SK-N-SH treated with all-trans-retinoic acid at 6 μM for 48 hours (cell line): ENCODE results near the gene RTP1.

Experiments used
- ATAC-seq: fragments of 200-7000 bp; cut with Tn5 transposase; 3 replicates; pipeline ENCODE4 v1.9.1; 2020; ENCODE audit warnings: mild to moderate bottlenecking, moderate library complexity
- ARNTL ChIP-seq: fragments of 450-650 bp; formaldehyde crosslinking; IDR thresholded peaks from 2 replicates; pipeline ENCODE4 v1.5.0; 2020; ENCODE audit warnings: low read depth, mild to moderate bottlenecking, moderate library complexity, borderline replicate concordance
- BACH2 ChIP-seq: fragments of 250-450 bp; sonication (Bioruptor Pico); IDR thresholded peaks from 2 replicates; pipeline ENCODE4 v1.9.0; 2021; ENCODE audit warnings: mild to moderate bottlenecking, borderline replicate concordance
- CSDC2 ChIP-seq: fragments of 250-450 bp; sonication (Bioruptor Pico); IDR thresholded peaks from 2 replicates; pipeline ENCODE4 v1.5.0; 2020; ENCODE audit warnings: mild to moderate bottlenecking, moderate library complexity
- CSRNP3 ChIP-seq: fragments of 250-450 bp; sonication (Bioruptor Pico); IDR thresholded peaks from 2 replicates; pipeline ENCODE4 v1.5.1; 2021; ENCODE audit warnings: mild to moderate bottlenecking, moderate library complexity
- ESRRG ChIP-seq: fragments of 250-450 bp; sonication (Bioruptor Pico); IDR thresholded peaks from 2 replicates; pipeline ENCODE4 v1.6.1; 2021; ENCODE audit warnings: mild to moderate bottlenecking
- GLIS3 ChIP-seq: fragments of 250-450 bp; sonication (Bioruptor Pico); IDR thresholded peaks from 2 replicates; pipeline ENCODE4 v1.5.0; 2020; ENCODE audit warnings: mild to moderate bottlenecking, moderate library complexity
- ISL1 ChIP-seq: fragments of 250-450 bp; sonication (Bioruptor Pico); IDR thresholded peaks from 2 replicates; pipeline ENCODE4 v2.1.2; 2022; ENCODE audit warnings: mild to moderate bottlenecking, moderate library complexity
- OSR1 ChIP-seq: fragments of 250-450 bp; sonication (Bioruptor Pico); IDR thresholded peaks from 2 replicates; pipeline ENCODE4 v1.8.0; 2022; ENCODE audit warnings: moderate library complexity, mild to moderate bottlenecking, inconsistent platforms
- PATZ1 ChIP-seq: fragments of 250-450 bp; sonication (Bioruptor Pico); IDR thresholded peaks from 2 replicates; pipeline ENCODE4 v1.8.0; 2020; ENCODE audit warnings: mild to moderate bottlenecking, moderate library complexity, borderline replicate concordance
- POU6F1 ChIP-seq: fragments of 250-450 bp; sonication (Bioruptor Pico); IDR thresholded peaks from 2 replicates; pipeline ENCODE4 v1.8.0; 2021; ENCODE audit warnings: low read depth, mild to moderate bottlenecking, moderate library complexity, borderline replicate concordance
- RARB ChIP-seq: fragments of 250-450 bp; sonication (Bioruptor Pico); IDR thresholded peaks from 2 replicates; pipeline ENCODE4 v1.8.0; 2021; ENCODE audit warnings: mild to moderate bottlenecking, moderate library complexity
- SNAI2 ChIP-seq: fragments of 250-450 bp; sonication (Bioruptor Pico); IDR thresholded peaks from 2 replicates; pipeline ENCODE4 v1.5.0; 2020; ENCODE audit warnings: mild to moderate bottlenecking, moderate library complexity
- TCF4 ChIP-seq: fragments of 250-450 bp; sonication (Bioruptor Pico); IDR thresholded peaks from 2 replicates; pipeline ENCODE4 v1.8.0; 2021; ENCODE audit warnings: mild to moderate bottlenecking, moderate library complexity, borderline replicate concordance
- TOX ChIP-seq: fragments of 250-450 bp; sonication (Bioruptor Pico); IDR thresholded peaks from 2 replicates; pipeline ENCODE4 v1.8.0; 2021; ENCODE audit warnings: mild to moderate bottlenecking, moderate library complexity, borderline replicate concordance
- TSHZ2 ChIP-seq: fragments of 250-450 bp; sonication (Bioruptor Pico); IDR thresholded peaks from 2 replicates; pipeline ENCODE4 v1.5.0; 2020; ENCODE audit warnings: mild to moderate bottlenecking, moderate library complexity
- ZC3H10 ChIP-seq: fragments of 250-450 bp; sonication (Bioruptor Pico); IDR thresholded peaks from 2 replicates; pipeline ENCODE4 v1.5.1; 2021; ENCODE audit warnings: mild to moderate bottlenecking, moderate library complexity
- ZFP3 ChIP-seq: fragments of 250-450 bp; sonication (Bioruptor Pico); IDR thresholded peaks from 2 replicates; pipeline ENCODE4 v1.5.0; 2020; ENCODE audit warnings: mild to moderate bottlenecking, moderate library complexity
- ZFP30 ChIP-seq: fragments of 450-650 bp; formaldehyde crosslinking; IDR thresholded peaks from 2 replicates; pipeline ENCODE4 v1.5.0; 2022; ENCODE audit warnings: mild to moderate bottlenecking, moderate library complexity
- ZNF565 ChIP-seq: fragments of 450-650 bp; formaldehyde crosslinking; conservative IDR thresholded peaks from 2 replicates; pipeline ENCODE4 v1.5.0; 2020; ENCODE audit warnings: low read depth, mild to moderate bottlenecking, moderate library complexity
- ZNF70 ChIP-seq: fragments of 450-650 bp; formaldehyde crosslinking; IDR thresholded peaks from 2 replicates; pipeline ENCODE4 v1.5.0; 2020; ENCODE audit warnings: mild to moderate bottlenecking, moderate library complexity
- ZNF8 ChIP-seq: fragments of 450-650 bp; formaldehyde crosslinking; IDR thresholded peaks from 2 replicates; pipeline ENCODE4 v1.5.0; 2020; ENCODE audit warnings: mild to moderate bottlenecking, moderate library complexity
- TF ChIP-seq, protein P1 (sequence below): fragments of 250-450 bp; sonication (Bioruptor Pico); IDR thresholded peaks from 2 replicates; pipeline ENCODE4 v1.5.1; 2020; ENCODE audit warnings: low read depth, mild to moderate bottlenecking, moderate library complexity

RTP1 gene

GRCh38 chr3:187162265-187162953 lies 34.9 kb upstream of the RTP1 start:
- ATAC-seq = no peak
- TF ChIP-seq ZC3H10 (CRISPR knock-in tag) (no peak), ZFP3 (no peak), ARNTL (CRISPR knock-in tag) (no peak), GLIS3 (CRISPR knock-in tag) (no peak), ISL1 (CRISPR knock-in tag) (no peak), BACH2 (CRISPR knock-in tag) (no peak), ZNF565 (no peak), POU6F1 (CRISPR knock-in tag) (no peak), CSRNP3 (CRISPR knock-in tag) (no peak), OSR1 (CRISPR knock-in tag) (no peak), RARB (CRISPR knock-in tag) (no peak), ZFP30 (CRISPR knock-in tag) (no peak), PATZ1 (no peak), ZNF8 (no peak)
- TF ChIP-seq, protein P1, sequence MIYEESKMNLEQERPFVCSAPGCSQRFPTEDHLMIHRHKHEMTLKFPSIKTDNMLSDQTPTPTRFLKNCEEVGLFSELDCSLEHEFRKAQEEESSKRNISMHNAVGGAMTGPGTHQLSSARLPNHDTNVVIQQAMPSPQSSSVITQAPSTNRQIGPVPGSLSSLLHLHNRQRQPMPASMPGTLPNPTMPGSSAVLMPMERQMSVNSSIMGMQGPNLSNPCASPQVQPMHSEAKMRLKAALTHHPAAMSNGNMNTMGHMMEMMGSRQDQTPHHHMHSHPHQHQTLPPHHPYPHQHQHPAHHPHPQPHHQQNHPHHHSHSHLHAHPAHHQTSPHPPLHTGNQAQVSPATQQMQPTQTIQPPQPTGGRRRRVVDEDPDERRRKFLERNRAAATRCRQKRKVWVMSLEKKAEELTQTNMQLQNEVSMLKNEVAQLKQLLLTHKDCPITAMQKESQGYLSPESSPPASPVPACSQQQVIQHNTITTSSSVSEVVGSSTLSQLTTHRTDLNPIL (CRISPR knock-in tag) = no peak

GRCh38 chr3:187165144-187165543 lies 32.1 kb upstream of the RTP1 start:
- peak; percentile 77 for ATAC-seq
- TF ChIP-seq, protein P1 (CRISPR knock-in tag) = no peak
- TF ChIP-seq ZNF70 (CRISPR knock-in tag) (no peak), SNAI2 (CRISPR knock-in tag) (no peak), BACH2 (CRISPR knock-in tag) (no peak), GLIS3 (CRISPR knock-in tag) (no peak), TCF4 (CRISPR knock-in tag) (no peak), OSR1 (CRISPR knock-in tag) (no peak), CSRNP3 (CRISPR knock-in tag) (no peak), ISL1 (CRISPR knock-in tag) (no peak), POU6F1 (CRISPR knock-in tag) (no peak), TSHZ2 (no peak), RARB (CRISPR knock-in tag) (no peak), TOX (no peak), CSDC2 (CRISPR knock-in tag) (no peak), ESRRG (CRISPR knock-in tag) (no peak), ZNF565 (no peak), ZNF8 (no peak), PATZ1 (no peak), ZFP3 (no peak)
- TF ChIP-seq, all 23 proteins: peak for 0
